ENCODE data around the gene FBXW7.

DNA sequence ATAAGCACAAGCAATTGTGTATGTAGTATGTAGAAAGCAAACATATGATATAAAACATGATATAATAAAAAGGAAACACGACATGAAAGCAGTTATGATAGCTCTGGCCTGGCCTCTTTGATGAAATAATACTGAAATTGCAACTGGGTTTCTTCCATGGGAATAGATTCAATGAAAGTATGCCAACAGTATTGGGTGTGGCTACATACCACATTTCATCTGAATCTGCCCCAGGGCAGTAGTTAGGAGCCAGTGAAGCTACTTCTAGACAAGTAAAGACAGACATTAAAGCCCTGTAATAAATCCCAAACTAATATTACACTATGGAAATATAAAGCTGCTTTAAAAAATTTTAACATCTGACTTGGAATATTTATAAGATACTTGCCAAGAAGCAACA, 207.3 kb downstream of the FBXW7 start:
- TF ChIP-seq ARNTL (CRISPR knock-in tag; IDR thresholded peaks at IDR 0.05; ENCODE audit: borderline replicate concordance, low read depth) (no peak), CSDC2 (CRISPR knock-in tag; IDR thresholded peaks at IDR 0.05) (no peak), OSR1 (CRISPR knock-in tag; IDR thresholded peaks at IDR 0.05) (no peak), TSHZ2 (CRISPR knock-in tag; IDR thresholded peaks at IDR 0.05) (no peak), RARB (CRISPR knock-in tag; IDR thresholded peaks at IDR 0.05) (no peak)
- TF ChIP-seq, protein P1, sequence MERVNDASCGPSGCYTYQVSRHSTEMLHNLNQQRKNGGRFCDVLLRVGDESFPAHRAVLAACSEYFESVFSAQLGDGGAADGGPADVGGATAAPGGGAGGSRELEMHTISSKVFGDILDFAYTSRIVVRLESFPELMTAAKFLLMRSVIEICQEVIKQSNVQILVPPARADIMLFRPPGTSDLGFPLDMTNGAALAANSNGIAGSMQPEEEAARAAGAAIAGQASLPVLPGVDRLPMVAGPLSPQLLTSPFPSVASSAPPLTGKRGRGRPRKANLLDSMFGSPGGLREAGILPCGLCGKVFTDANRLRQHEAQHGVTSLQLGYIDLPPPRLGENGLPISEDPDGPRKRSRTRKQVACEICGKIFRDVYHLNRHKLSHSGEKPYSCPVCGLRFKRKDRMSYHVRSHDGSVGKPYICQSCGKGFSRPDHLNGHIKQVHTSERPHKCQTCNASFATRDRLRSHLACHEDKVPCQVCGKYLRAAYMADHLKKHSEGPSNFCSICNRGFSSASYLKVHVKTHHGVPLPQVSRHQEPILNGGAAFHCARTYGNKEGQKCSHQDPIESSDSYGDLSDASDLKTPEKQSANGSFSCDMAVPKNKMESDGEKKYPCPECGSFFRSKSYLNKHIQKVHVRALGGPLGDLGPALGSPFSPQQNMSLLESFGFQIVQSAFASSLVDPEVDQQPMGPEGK (CRISPR knock-in tag; IDR thresholded peaks at IDR 0.05; ENCODE audit: borderline replicate concordance): no peak
- TF ChIP-seq, protein P2, sequence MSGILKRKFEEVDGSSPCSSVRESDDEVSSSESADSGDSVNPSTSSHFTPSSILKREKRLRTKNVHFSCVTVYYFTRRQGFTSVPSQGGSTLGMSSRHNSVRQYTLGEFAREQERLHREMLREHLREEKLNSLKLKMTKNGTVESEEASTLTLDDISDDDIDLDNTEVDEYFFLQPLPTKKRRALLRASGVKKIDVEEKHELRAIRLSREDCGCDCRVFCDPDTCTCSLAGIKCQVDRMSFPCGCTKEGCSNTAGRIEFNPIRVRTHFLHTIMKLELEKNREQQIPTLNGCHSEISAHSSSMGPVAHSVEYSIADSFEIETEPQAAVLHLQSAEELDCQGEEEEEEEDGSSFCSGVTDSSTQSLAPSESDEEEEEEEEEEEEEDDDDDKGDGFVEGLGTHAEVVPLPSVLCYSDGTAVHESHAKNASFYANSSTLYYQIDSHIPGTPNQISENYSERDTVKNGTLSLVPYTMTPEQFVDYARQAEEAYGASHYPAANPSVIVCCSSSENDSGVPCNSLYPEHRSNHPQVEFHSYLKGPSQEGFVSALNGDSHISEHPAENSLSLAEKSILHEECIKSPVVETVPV (CRISPR knock-in tag; IDR thresholded peaks at IDR 0.05): no peak
